Mammary epithelial cell (primary cell): ENCODE results near the gene PFKFB3.

ENCODE experiments used
- EZH2 ChIP-seq: IDR thresholded peaks from 2 replicates; pipeline ENCODE4 v1.6.1; 2012; ENCODE audit warnings: low read length, inconsistent platforms, borderline replicate concordance
- TF ChIP-seq, protein P1 (sequence below), 2 donors: IDR thresholded peaks in 1 of 2; conservative IDR thresholded peaks in 1 of 2; 2 replicates each; pipeline ENCODE4 v1.5.1; 2011 to 2012; ENCODE audit warnings: inconsistent platforms in 2 of 2, low read length in 2 of 2, mild to moderate bottlenecking in 2 of 2, control low read depth in 1 of 2, low read depth in 1 of 2; ENCODE audit not compliant: insufficient read depth in 1 of 2; ENCODE audit errors: extremely low read depth in 1 of 2

DNA sequence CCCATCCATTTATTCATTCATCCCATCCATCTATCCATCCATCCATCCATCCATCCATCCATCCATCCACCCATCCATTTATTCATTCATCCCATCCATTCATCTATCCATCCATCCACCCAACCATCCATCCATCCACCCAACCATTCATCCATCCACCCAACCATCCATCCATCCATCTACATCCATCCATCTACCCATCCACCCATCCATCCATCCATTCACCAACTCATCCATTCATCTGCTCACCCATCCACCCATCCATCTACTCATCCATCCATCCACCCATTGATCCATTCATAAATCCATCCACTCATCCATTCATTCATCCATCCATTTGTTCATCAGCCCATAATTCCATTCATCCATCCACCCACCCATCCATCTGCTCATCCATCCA is 56.4 kb downstream of the PFKFB3 start:
- TF ChIP-seq, protein P1, sequence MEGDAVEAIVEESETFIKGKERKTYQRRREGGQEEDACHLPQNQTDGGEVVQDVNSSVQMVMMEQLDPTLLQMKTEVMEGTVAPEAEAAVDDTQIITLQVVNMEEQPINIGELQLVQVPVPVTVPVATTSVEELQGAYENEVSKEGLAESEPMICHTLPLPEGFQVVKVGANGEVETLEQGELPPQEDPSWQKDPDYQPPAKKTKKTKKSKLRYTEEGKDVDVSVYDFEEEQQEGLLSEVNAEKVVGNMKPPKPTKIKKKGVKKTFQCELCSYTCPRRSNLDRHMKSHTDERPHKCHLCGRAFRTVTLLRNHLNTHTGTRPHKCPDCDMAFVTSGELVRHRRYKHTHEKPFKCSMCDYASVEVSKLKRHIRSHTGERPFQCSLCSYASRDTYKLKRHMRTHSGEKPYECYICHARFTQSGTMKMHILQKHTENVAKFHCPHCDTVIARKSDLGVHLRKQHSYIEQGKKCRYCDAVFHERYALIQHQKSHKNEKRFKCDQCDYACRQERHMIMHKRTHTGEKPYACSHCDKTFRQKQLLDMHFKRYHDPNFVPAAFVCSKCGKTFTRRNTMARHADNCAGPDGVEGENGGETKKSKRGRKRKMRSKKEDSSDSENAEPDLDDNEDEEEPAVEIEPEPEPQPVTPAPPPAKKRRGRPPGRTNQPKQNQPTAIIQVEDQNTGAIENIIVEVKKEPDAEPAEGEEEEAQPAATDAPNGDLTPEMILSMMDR (conservative IDR thresholded peaks at IDR 0.05 in 1 of 2, IDR thresholded peaks at IDR 0.05 in 1 of 2; ENCODE audit: extremely low read depth in 1 of 2, insufficient read depth in 1 of 2, low read depth in 1 of 2, low read length in 2 of 2), result no peak
- TF ChIP-seq EZH2, result no peak
